Testis (tissue), 3 donors: ENCODE results near the gene NCL. TPM values are rescaled to one million over a fixed set of nuclear protein-coding genes. Genes with fewer than 3 reads are reported as not detected.

Source experiments
- DNase-seq: peaks from one replicate; pipeline ENCODE4 v3.0.0-alpha.2; 2019
- H3K27ac ChIP-seq, 2 donors: fragments of 200-600 bp; sonication (generic); one replicate each; pipeline ENCODE4 v1.5.1; 2019
- H3K27me3 ChIP-seq: fragments of 200-600 bp; sonication (generic); one replicate; pipeline ENCODE4 v1.5.1; 2019
- H3K36me3 ChIP-seq: fragments of 200-600 bp; sonication (generic); one replicate; pipeline ENCODE4 v1.5.1; 2017; ENCODE audit warnings: low read depth; ENCODE audit errors: missing control alignments
- H3K4me1 ChIP-seq: fragments of 200-600 bp; sonication (generic); one replicate; pipeline ENCODE4 v1.5.1; 2019
- H3K4me3 ChIP-seq, 2 donors: fragments of 200-600 bp; sonication (generic); one replicate each; pipeline ENCODE4 v1.5.1; 2017 to 2019
- H3K9me3 ChIP-seq: fragments of 200-600 bp; sonication (generic); one replicate; pipeline ENCODE4 v1.5.1; 2017
- POLR2A ChIP-seq: fragments of 450-650 bp; IDR thresholded peaks from one replicate; pipeline ENCODE4 v1.6.1; 2017; ENCODE audit warnings: antibody characterized with exemption, mild to moderate bottlenecking, moderate library complexity
- WGBS, 2 donors: methylation state at CpG; one replicate each; pipeline ENCODE4 v1.1.5; 2018; 5-methylcytosine and 5-hydroxymethylcytosine counted together
- intact Hi-C: fragments of 100-400 bp; cut with DNase I; formaldehyde crosslinking; loops from one replicate; pipeline ENCODE4 v1.15.1; 2023; ENCODE audit warnings: low total_unique reads
- polyA plus RNA-seq: library from polyadenylated mRNA; stranded (reverse); fragments of 350-450 nt; fragmentation: Illumina TruSeq; extraction: RNeasy Lipid Tissue Mini Kit (QIAGEN cat#74804); gene quantifications from one replicate; pipeline ENCODE4 v1.2.3, GENCODE V29; 2014; ENCODE audit warnings: low read depth, low replicate concordance; ENCODE audit not compliant: insufficient read depth
- total RNA-seq, 2 donors: library from RNA; depleted of rRNA; stranded (reverse); fragments of >200 nt; gene quantifications; one replicate each; pipeline ENCODE4 v1.2.3, GENCODE V29; 2016
- TF ChIP-seq, protein P1 (sequence below), 3 experiments: fragments of 450-650 bp in 2 of 3; fragments of 200-600 bp in 1 of 3; sonication (generic) in 1 of 3; IDR thresholded peaks; one replicate each; pipeline ENCODE4 v1.5.1; 2016 to 2019; ENCODE audit warnings: antibody characterized with exemption in 3 of 3, mild to moderate bottlenecking in 2 of 3, moderate library complexity in 1 of 3

Gene NCL
- total and polyA plus RNA-seq, 3 donors from 2014 or later = 207 to 293 (median 224) TPM

DNA sequence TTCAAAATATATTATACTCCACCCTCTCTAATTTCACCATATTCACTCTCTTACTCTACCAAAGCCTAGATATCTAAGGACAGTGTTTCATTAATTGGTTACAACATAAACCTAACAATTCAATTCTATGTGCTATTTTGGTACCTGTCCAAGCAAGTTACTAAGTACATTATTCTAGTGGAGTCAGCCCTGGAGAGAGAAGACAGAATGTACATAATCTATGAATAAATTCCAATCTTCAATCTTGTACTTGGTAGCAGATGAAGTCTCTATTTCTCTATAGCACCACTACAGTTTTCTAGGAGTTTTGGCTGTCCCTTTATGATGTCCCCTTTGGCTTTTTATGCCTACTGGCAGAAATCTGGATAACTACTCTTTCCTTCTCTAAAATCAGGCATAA, 38.3 kb upstream of the NCL start:
- no peak overlapping the region for H3K27ac ChIP-seq
- intact Hi-C loops = no loop called here
- no peak for DNase-seq
- H3K4me3 ChIP-seq = no peak overlapping the region
- no peaks in the 10 kb centered on the region for H3K27me3 ChIP-seq
- no peak for TF ChIP-seq POLR2A
- TF ChIP-seq, protein P1, sequence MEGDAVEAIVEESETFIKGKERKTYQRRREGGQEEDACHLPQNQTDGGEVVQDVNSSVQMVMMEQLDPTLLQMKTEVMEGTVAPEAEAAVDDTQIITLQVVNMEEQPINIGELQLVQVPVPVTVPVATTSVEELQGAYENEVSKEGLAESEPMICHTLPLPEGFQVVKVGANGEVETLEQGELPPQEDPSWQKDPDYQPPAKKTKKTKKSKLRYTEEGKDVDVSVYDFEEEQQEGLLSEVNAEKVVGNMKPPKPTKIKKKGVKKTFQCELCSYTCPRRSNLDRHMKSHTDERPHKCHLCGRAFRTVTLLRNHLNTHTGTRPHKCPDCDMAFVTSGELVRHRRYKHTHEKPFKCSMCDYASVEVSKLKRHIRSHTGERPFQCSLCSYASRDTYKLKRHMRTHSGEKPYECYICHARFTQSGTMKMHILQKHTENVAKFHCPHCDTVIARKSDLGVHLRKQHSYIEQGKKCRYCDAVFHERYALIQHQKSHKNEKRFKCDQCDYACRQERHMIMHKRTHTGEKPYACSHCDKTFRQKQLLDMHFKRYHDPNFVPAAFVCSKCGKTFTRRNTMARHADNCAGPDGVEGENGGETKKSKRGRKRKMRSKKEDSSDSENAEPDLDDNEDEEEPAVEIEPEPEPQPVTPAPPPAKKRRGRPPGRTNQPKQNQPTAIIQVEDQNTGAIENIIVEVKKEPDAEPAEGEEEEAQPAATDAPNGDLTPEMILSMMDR (IDR thresholded peaks at IDR 0.05) = no peak
- no peaks in the 10 kb centered on the region for H3K36me3 ChIP-seq
- H3K9me3 ChIP-seq = no peaks in the 10 kb centered on the region
- no peaks in the 10 kb centered on the region for H3K4me1 ChIP-seq

DNA sequence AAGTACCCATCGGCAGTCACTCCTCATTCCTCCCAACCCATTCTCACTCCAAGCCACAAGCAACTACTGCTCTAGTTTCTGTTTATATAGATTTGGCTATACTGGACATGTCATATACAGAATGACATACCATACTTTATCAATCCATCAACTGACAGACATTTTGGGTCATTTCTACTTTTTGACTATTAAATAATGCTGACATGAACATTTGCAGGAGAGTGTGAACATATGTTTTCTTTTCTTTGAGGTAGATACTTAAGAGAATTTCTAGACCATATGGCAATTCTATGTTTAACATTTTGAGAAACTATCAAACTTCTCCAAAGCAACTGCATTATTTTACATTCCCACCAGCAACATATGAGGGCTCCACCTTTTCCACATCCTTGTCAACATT, 33.4 kb upstream of the NCL start:
- DNase-seq = no peak
- Histone ChIP-seq H3K9me3 (no peaks in the 10 kb centered on the region), H3K27me3 (no peaks in the 10 kb centered on the region), H3K4me1 (no peaks in the 10 kb centered on the region), H3K36me3 (no peaks in the 10 kb centered on the region), H3K27ac (no peak overlapping the region), H3K4me3 (no peak overlapping the region)
- WGBS, 2 donors = 90 to 94% methylated on average over 1 of the region's 1 CpG
- TF ChIP-seq, protein P1 (IDR thresholded peaks at IDR 0.05) = no peak
- no peak for TF ChIP-seq POLR2A
- intact Hi-C loops = no loop called here

DNA sequence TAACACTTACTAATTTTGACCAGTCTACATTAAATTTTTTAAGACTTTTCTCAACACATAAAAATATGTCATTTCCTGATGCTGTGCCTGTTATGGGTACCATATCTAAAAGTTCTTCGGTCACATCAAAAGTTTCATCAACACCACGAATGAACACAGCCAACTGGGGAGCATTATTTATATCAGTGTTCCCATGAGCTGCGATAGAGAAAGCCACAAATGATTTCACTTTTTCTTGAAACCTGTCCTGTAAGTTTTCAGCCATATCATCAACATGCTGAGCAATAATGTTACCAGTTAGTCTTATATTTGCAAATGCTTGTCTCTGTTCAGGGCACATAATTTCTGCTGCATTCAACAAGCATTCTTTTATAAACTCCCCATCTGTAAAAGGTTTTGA, 30.4 kb upstream of the NCL start:
- intact Hi-C loops = no loop called here
- Histone ChIP-seq H3K27me3 (no peaks in the 10 kb centered on the region), H3K9me3 (no peaks in the 10 kb centered on the region), H3K36me3 (no peaks in the 10 kb centered on the region), H3K4me1 (no peaks in the 10 kb centered on the region), H3K4me3 (no peak overlapping the region), H3K27ac (no peak overlapping the region)
- DNase-seq = no peak
- no peak for TF ChIP-seq POLR2A
- 91 to 92% methylated on average over 3 of the region's 3 CpGs for WGBS, 2 donors

DNA sequence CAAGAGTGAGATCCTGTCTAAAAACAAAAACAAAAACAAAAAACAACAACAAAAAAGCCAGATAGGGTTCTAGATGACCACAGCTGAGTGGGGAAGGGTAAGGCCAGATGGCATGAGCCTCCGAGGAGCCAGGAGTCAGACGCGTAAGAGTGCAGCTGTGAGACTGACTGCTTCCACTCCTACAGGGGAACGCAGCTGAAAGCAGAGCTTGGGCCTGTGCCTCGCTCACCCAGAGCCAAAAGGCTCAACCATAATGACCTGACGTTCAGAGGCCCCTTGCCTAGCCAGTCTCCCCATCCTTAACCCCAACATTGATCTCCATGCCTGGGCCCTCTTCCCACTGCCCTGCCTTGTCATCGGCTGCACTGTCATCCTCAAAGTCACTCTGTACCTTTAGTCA, 26.5 kb upstream of the NCL start:
- no peak for DNase-seq
- H3K27me3 ChIP-seq = no peaks in the 10 kb centered on the region
- TF ChIP-seq POLR2A = no peak
- TF ChIP-seq, protein P1 (IDR thresholded peaks at IDR 0.05) = no peak
- H3K36me3 ChIP-seq = no peaks in the 10 kb centered on the region
- intact Hi-C loops = no loop called here
- no peaks in the 10 kb centered on the region for H3K4me1 ChIP-seq
- H3K27ac ChIP-seq = no peak overlapping the region
- 82 to 88% methylated on average over 7 of the region's 7 CpGs for WGBS, 2 donors
- no peak overlapping the region for H3K4me3 ChIP-seq
- H3K9me3 ChIP-seq = no peaks in the 10 kb centered on the region

DNA sequence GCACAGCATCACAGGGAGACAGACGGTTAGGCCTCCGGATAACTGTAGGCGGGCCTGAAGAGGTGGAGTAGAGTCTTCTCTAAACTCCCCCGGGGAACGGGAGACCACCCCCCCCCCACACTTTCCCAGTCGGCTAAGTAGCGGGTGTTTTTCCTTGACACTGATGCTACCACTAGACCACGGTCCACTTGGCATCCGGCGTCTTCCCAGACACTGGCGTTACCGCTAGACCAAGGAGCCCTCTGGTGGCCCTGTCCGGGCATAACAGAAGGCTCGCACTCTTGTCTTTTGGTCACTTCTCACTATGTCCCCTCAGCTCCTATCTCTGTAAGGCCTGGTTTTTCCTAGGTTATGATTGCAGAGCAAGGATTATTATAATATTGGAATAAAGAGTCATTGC, 25.7 kb upstream of the NCL start:
- intact Hi-C loops = no loop called here
- no peaks in the 10 kb centered on the region for H3K4me1 ChIP-seq
- no peak overlapping the region for H3K27ac ChIP-seq
- no peaks in the 10 kb centered on the region for H3K27me3 ChIP-seq
- DNase-seq = peak; percentile 55
- no peaks in the 10 kb centered on the region for H3K9me3 ChIP-seq
- TF ChIP-seq, protein P1 (IDR thresholded peaks at IDR 0.05) = no peak
- no peak for TF ChIP-seq POLR2A
- no peak overlapping the region for H3K4me3 ChIP-seq
- no peaks in the 10 kb centered on the region for H3K36me3 ChIP-seq
- 81 to 88% methylated on average over 14 of the region's 14 CpGs for WGBS, 2 donors
